Spinal cord (tissue), 10 donors: ENCODE results near the gene TLR7. TPM values are rescaled to one million over a fixed set of nuclear protein-coding genes. Genes with fewer than 3 reads are reported as not detected.

Source experiments
- DNase-seq, 6 donors: peaks; one replicate each; pipeline versions ENCODE4 v3.0.0 to v3.0.0-alpha.2; 2013 to 2015; ENCODE audit warnings: low spot score in 6 of 6, low read depth in 4 of 6
- H3K27ac ChIP-seq: one replicate; pipeline ENCODE4 v1.5.1; 2013; ENCODE audit warnings: low read depth, low read length, control low read depth
- H3K27me3 ChIP-seq: one replicate; pipeline ENCODE4 v1.6.1; 2013; ENCODE audit warnings: low read length; ENCODE audit not compliant: control insufficient read depth, insufficient read depth
- H3K36me3 ChIP-seq: one replicate; pipeline ENCODE4 v1.6.1; 2013; ENCODE audit warnings: low read length; ENCODE audit not compliant: control insufficient read depth, insufficient read depth
- H3K4me1 ChIP-seq: one replicate; pipeline ENCODE4 v1.6.1; 2013; ENCODE audit warnings: low read length; ENCODE audit not compliant: control insufficient read depth, insufficient read depth
- H3K4me3 ChIP-seq: one replicate; pipeline ENCODE4 v1.5.1; 2013; ENCODE audit warnings: low read depth, low read length, control low read depth
- H3K9me3 ChIP-seq: one replicate; pipeline ENCODE4 v1.6.1; 2013; ENCODE audit warnings: low read length; ENCODE audit not compliant: control insufficient read depth, insufficient read depth
- WGBS: methylation state at CpG from one replicate; pipeline ENCODE4 v1.1.5; 2013; ENCODE audit warnings: missing lambda C conversion rate; ENCODE audit not compliant: insufficient coverage; 5-methylcytosine and 5-hydroxymethylcytosine counted together
- polyA plus RNA-seq, 2 donors: library from polyadenylated mRNA; unstranded; fragments of 120-200 nt; gene quantifications; one replicate each; pipeline ENCODE4 v1.2.1, GENCODE V29; 2013; ENCODE audit not compliant: insufficient read length in 2 of 2
- total RNA-seq, 2 donors: library from RNA; depleted of rRNA in 1 of 2; stranded (reverse); fragments of 120-200 nt in 1 of 2; fragments of >200 nt in 1 of 2; gene quantifications; one replicate each; pipeline versions ENCODE4 v1.2.3 to v1.2.4, GENCODE V29; 2013 to 2014
- donor health status: healthy.

TLR7 gene
- total and polyA plus RNA-seq, 4 donors = 1.6 to 7.3 (median 3.5) TPM

GRCh38 chrX:12919051-12919450, 52.2 kb downstream of the TLR7 start:
- Histone ChIP-seq H3K27ac (no peak overlapping the region), H3K4me1 (no peaks in the 10 kb centered on the region), H3K36me3 (no peaks in the 10 kb centered on the region), H3K4me3 (no peak overlapping the region), H3K27me3 (no peaks in the 10 kb centered on the region), H3K9me3 (no peaks in the 10 kb centered on the region)
- no peak for DNase-seq
- 82% methylated on average over 7 of the region's 10 CpGs for WGBS

DNA sequence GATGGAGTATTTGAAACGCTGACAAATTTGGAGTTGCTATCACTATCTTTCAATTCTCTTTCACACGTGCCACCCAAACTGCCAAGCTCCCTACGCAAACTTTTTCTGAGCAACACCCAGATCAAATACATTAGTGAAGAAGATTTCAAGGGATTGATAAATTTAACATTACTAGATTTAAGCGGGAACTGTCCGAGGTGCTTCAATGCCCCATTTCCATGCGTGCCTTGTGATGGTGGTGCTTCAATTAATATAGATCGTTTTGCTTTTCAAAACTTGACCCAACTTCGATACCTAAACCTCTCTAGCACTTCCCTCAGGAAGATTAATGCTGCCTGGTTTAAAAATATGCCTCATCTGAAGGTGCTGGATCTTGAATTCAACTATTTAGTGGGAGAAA, 52.7 kb downstream of the TLR7 start:
- Histone ChIP-seq H3K9me3 (no peaks in the 10 kb centered on the region), H3K4me3 (no peak overlapping the region), H3K4me1 (no peaks in the 10 kb centered on the region), H3K27me3 (no peaks in the 10 kb centered on the region), H3K36me3 (no peaks in the 10 kb centered on the region), H3K27ac (no peak overlapping the region)
- WGBS = no CpG with 5 or more reads among the region's 8 CpGs
- DNase-seq = no peak

DNA sequence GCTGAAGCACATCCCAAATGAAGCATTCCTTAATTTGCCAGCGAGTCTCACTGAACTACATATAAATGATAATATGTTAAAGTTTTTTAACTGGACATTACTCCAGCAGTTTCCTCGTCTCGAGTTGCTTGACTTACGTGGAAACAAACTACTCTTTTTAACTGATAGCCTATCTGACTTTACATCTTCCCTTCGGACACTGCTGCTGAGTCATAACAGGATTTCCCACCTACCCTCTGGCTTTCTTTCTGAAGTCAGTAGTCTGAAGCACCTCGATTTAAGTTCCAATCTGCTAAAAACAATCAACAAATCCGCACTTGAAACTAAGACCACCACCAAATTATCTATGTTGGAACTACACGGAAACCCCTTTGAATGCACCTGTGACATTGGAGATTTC, 54.1 kb downstream of the TLR7 start:
- Histone ChIP-seq H3K9me3 (no peaks in the 10 kb centered on the region), H3K27ac (no peak overlapping the region), H3K36me3 (no peaks in the 10 kb centered on the region), H3K4me1 (no peaks in the 10 kb centered on the region), H3K27me3 (no peaks in the 10 kb centered on the region), H3K4me3 (no peak overlapping the region)
- WGBS = 81% methylated on average over 6 of the region's 8 CpGs
- no peak for DNase-seq

- no peak for DNase-seq
- Histone ChIP-seq H3K9me3 (no peaks in the 10 kb centered on the region), H3K4me3 (no peak overlapping the region), H3K27ac (no peak overlapping the region), H3K27me3 (no peaks in the 10 kb centered on the region), H3K36me3 (no peaks in the 10 kb centered on the region), H3K4me1 (no peaks in the 10 kb centered on the region)
- WGBS = no CpG with 5 or more reads among the region's 10 CpGs
Observed at GRCh38 chrX:12921886-12922598, 55.2 kb downstream of the TLR7 start.

GRCh38 chrX:12922599-12922919, 55.7 kb downstream of the TLR7 start:
- Histone ChIP-seq H3K9me3 (no peaks in the 10 kb centered on the region), H3K27me3 (no peaks in the 10 kb centered on the region), H3K36me3 (no peaks in the 10 kb centered on the region), H3K27ac (no peak overlapping the region), H3K4me3 (no peak overlapping the region), H3K4me1 (no peaks in the 10 kb centered on the region)
- DNase-seq = no peak

DNA sequence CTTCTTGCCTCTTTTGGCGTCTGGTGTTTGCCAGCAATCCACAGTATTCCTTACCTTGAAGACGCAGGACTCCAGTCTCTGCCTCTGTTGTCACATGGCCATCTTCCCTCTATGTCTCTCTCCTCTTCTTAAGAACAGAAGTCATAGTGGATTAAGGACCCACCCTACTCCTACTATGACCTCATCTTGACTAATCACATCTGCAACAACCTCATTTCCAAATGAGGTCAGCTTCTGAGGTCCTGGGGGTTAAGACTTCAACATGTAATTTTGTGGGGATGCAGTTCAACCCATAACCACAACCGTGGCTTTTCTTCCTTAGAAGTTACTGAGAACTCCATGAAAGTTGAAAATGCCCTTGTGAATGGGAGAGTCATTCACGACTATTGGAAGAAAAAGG, 62.8 kb downstream of the TLR7 start:
- 60% methylated on average over 1 of the region's 4 CpGs for WGBS
- H3K36me3 ChIP-seq = no peaks in the 10 kb centered on the region
- no peaks in the 10 kb centered on the region for H3K27me3 ChIP-seq
- no peaks in the 10 kb centered on the region for H3K9me3 ChIP-seq
- no peak for DNase-seq
- no peak overlapping the region for H3K4me3 ChIP-seq
- no peak overlapping the region for H3K27ac ChIP-seq
- H3K4me1 ChIP-seq = no peaks in the 10 kb centered on the region

- no peak for DNase-seq
- no peaks in the 10 kb centered on the region for H3K36me3 ChIP-seq
- H3K27me3 ChIP-seq = no peaks in the 10 kb centered on the region
- H3K9me3 ChIP-seq = no peaks in the 10 kb centered on the region
- H3K27ac ChIP-seq = no peak overlapping the region
- WGBS = 100% methylated on average over 1 of the region's 2 CpGs
- H3K4me3 ChIP-seq = no peak overlapping the region
- H3K4me1 ChIP-seq = no peaks in the 10 kb centered on the region
Observed at GRCh38 chrX:12930150-12930549, 63.3 kb downstream of the TLR7 start.

GRCh38 chrX:12932244-12932643, 65.4 kb downstream of the TLR7 start:
- Histone ChIP-seq H3K27ac (no peak overlapping the region), H3K4me1 (no peaks in the 10 kb centered on the region), H3K36me3 (no peaks in the 10 kb centered on the region), H3K27me3 (no peaks in the 10 kb centered on the region), H3K9me3 (no peaks in the 10 kb centered on the region), H3K4me3 (no peak overlapping the region)
- no peak for DNase-seq
- WGBS = no CpG with 5 or more reads among the region's 1 CpG

GRCh38 chrX:12934850-12935249, 68.0 kb downstream of the TLR7 start:
- H3K36me3 ChIP-seq = no peaks in the 10 kb centered on the region
- WGBS = 84% methylated on average over 3 of the region's 5 CpGs
- no peaks in the 10 kb centered on the region for H3K9me3 ChIP-seq
- no peak overlapping the region for H3K4me3 ChIP-seq
- no peaks in the 10 kb centered on the region for H3K4me1 ChIP-seq
- H3K27me3 ChIP-seq = no peaks in the 10 kb centered on the region
- no peak for DNase-seq
- no peak overlapping the region for H3K27ac ChIP-seq

GRCh38 chrX:12936947-12937346, 70.1 kb downstream of the TLR7 start:
- no peak overlapping the region for H3K27ac ChIP-seq
- WGBS = no CpG with 5 or more reads among the region's 1 CpG
- H3K36me3 ChIP-seq = no peaks in the 10 kb centered on the region
- no peak for DNase-seq
- H3K9me3 ChIP-seq = no peaks in the 10 kb centered on the region
- H3K4me1 ChIP-seq = no peaks in the 10 kb centered on the region
- no peaks in the 10 kb centered on the region for H3K27me3 ChIP-seq
- no peak overlapping the region for H3K4me3 ChIP-seq
